GM08714 (cell line): Measurements from ENCODE around the gene MAP3K12.

Source experiments
- H3K4me3 ChIP-seq: fragments of 200-500 bp; sonication (Bioruptor generic); 2 replicates; pipeline ENCODE4 v1.5.1; 2014; ENCODE audit warnings: mild to moderate bottlenecking, low read length, inconsistent platforms
- ZNF274 ChIP-seq: IDR thresholded peaks from 2 replicates; pipeline ENCODE4 v1.6.1; 2012; ENCODE audit warnings: mild to moderate bottlenecking, low read depth, low read length

MAP3K12 gene

GRCh38 chr12:53476769-53477209 is 22.5 kb downstream of the MAP3K12 start:
- no peak for TF ChIP-seq ZNF274
- H3K4me3 ChIP-seq = no peak overlapping the region

DNA sequence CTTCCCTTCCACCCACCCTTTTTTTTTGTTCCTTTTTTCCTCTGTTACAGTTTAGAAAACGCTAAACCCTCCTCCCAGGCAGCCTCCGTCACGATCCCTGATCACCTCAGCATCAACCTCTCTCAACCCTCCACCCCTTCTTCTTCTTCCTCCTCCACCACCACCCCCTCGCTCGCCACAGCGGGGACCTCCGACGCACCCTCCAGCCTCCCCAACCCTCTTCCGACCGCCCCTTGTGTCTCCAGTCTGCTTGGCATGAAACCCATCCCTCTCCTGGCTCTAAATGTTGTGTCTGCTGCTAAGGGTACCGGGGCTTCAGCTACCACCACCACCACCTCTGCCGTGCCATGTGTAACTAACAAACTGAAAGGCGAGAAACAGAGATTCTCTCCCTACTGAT is 24.4 kb downstream of the MAP3K12 start:
- H3K4me3 ChIP-seq = no peak overlapping the region
- TF ChIP-seq ZNF274 = no peak

DNA sequence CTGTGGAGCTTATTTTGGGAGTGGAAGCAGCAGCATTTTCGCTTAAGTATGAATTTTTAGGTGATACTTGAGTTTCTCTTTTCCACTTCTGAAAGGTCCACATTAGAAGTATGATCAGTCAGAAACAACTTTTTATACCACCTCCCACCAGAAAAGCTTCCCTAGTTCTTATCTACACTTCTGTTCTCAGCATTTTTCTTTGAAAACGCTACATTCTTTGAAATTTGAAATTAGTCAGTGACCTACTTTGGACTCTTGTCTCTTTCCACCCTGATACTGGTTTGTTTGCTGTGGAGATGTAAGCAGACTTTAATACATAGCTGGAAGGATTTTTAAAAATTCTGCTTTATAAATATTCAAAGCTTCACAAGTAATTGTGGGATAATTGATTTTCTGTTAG is 25.2 kb downstream of the MAP3K12 start:
- H3K4me3 ChIP-seq = no peak overlapping the region
- no peak for TF ChIP-seq ZNF274

- H3K4me3 ChIP-seq = no peak overlapping the region
- TF ChIP-seq ZNF274 = no peak
These were observed 27.1 kb downstream of the MAP3K12 start for GRCh38 chr12:53472056-53472582.

DNA sequence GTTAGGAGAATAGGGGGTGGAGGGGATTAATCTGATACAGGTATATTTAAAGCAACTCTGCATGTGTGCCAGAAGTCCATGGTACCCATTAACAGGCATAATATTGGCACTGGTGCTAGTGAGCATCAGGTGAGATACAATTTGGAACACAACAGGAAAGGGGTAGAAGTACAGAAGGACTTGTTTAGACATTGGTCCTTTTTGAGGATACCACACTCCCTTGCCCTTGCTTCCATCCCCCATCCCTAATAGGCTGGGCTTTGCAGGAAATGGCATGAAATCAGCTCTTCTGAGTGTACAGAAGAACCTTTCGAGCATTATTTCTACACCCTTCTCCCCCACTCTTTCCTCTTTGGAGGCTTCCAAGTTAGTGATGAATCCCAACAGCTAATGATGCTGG is 31.0 kb downstream of the MAP3K12 start:
- no peak for TF ChIP-seq ZNF274
- H3K4me3 ChIP-seq = no peak overlapping the region

DNA sequence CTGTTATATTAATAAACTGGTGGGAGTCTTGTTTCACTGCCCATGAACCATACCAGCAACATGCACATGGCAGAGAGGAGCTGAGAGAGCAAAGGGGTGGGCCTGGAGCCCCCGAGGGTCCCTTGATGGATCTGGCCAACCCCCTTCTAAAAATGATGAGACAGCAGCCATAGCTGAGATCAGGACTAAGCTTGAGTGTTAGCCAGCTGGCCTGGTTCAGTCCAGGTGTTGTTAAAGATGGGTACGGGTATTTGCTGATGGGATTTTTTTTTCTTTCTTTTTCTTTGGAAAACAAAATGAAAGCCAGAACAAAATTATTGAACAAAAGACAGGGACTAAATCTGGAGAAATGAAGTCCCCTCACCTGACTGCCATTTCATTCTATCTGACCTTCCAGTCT is 31.4 kb downstream of the MAP3K12 start:
- no peak overlapping the region for H3K4me3 ChIP-seq
- no peak for TF ChIP-seq ZNF274

DNA sequence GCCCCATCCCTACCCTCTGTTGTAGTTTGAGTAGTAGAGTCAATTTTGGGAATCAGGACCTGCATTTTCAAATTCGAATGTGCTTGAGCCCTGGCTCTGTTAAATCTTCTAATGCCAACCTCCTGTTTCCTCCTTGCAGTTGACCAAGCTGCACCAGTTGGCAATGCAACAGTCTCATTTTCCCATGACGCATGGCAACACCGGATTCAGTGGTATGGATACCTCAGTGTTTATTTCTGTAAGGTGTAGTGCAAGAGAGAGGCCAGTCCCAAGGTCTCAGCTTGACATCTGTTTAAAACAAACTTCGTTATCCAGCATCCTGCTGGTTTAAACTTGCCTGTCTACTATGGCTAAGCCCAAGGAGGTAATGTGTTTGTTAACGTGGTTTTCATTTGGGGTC is 32.2 kb downstream of the MAP3K12 start:
- no peak overlapping the region for H3K4me3 ChIP-seq
- no peak for TF ChIP-seq ZNF274

DNA sequence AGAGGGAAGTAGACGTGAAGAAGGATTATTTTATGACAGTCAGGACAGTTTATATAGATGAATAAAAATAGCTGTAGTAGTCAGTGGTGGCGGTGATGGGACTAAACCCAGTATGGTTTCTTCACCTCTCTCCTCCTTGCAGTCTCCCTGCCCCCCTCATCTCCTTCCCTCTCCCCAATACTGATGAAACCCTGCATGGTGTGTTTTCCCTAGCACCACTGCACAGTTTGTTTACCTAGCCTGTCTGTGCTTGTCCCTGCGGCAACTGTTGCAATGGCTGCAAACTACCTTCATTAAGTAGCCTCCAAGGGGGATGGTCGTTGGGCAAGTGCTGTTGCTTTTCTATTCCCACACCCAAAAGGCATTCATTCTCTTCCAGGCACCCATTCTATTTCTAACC is 32.6 kb downstream of the MAP3K12 start:
- no peak overlapping the region for H3K4me3 ChIP-seq

DNA sequence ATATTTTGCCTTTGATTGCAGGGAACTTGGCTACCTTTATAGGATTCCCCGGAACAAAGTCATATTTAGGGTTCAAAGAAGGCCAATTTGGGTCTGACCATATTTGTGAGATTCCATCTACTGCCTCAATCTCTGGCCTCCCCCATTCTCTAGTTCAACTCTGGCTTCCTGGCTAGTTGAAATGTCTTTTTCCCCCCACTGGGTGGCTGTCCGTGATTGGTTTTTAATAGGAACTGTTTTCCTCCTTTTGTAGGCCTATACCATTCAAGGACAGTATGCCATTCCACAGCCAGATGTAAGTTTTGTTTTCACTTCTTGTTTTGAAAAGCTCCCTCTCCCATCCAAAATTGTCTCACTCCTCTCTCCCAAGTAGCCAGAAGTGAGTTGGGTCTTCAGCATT is 33.6 kb downstream of the MAP3K12 start:
- H3K4me3 ChIP-seq = no peak overlapping the region
- no peak for TF ChIP-seq ZNF274

More for the DNA sequence above, 32.6 kb downstream of the MAP3K12 start:
- no peak for TF ChIP-seq ZNF274

DNA sequence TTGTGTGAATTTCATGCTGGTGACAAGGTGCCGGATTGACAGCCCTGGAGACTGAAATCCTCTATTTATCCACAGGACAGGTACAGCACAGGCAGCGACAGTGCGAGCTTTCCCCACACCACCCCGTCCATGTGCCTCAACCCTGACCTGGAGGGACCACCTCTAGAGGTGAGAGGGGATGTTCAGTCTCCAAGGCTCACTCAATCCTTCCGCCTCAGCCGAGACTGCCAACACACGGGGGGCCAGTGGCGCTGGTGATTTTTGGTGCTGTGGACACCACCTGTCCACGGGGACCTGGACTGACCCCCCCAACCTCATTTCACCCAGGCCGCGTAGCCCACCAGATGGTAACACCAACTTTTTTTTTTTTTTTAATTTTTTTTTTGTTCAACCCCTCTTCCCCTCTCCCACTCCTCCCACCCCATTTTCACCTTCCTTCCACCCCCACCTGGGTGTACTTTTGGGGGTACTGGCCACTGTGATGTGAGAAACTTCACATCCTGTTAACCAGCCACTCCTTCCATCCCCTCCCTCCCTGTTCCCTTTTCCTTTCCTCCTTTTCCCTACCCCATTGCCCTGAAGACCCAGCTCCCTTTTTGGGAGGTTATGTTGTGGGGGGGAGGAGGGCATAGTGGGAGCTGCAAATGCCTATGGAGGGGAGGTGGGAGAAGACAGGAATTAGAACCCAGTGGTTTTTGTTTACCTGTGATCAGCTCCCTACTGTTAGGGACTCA is 34.4 kb downstream of the MAP3K12 start:
- no peak overlapping the region for H3K4me3 ChIP-seq
- TF ChIP-seq ZNF274 = no peak

DNA sequence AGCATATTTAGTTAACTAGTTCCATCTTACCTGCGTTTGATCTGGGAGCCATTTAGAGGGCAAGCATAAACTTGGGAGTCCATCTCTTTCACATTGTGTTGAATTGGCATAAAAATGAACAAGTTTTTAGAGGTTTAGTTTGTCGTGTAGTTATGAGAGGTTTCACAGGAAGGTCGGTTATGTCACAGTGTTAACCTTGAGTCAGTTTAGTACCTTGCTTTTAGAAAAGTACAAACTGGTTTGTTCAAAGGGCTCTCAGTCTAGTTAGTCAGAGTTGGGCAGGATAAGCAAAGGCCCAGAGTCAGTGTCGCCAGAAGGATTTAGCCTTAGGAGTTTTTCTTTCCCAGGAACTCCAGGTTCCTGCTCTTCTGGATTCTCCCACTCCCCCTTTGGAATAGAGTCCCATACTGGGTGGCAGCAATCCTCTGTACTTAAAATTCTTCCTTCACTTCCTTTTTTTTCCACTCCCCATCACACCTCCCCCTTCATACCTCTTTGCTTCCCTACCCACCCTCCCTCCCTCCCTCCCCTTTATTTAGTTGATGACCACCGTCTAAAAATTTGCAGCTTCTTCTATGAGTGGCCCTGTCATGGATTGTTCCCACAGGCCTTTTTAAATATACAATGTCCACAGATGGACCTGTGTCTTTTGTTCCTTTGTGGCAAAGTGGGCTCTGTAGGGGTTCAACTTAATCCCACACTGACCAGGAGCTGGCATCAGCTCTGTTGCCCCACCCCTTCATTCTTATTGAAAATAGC is 35.3 kb downstream of the MAP3K12 start:
- TF ChIP-seq ZNF274 = no peak
- no peak overlapping the region for H3K4me3 ChIP-seq

GRCh38 chr12:53462935-53463334 is 36.3 kb downstream of the MAP3K12 start:
- H3K4me3 ChIP-seq = no peak overlapping the region
- TF ChIP-seq ZNF274 = no peak

DNA sequence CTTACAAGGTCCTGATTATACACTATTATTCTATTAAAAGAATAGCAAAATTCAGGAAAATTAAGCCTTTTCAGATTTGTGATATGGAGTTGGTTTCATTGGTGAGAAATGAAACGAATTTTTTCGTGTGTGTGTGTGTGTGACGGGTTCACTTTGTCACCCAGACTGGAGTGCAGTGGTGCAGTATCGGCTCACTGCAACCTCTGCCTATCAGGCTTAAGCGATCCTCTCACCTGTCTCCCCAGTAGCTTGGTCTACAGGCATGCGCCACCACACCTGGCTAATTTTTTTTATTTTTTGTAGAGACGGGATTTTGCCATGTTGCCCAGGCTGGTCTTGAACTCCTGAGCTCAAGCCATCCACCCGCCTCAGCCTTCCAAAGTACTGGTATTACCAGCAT is 37.7 kb downstream of the MAP3K12 start:
- TF ChIP-seq ZNF274 = no peak
- no peak overlapping the region for H3K4me3 ChIP-seq

DNA sequence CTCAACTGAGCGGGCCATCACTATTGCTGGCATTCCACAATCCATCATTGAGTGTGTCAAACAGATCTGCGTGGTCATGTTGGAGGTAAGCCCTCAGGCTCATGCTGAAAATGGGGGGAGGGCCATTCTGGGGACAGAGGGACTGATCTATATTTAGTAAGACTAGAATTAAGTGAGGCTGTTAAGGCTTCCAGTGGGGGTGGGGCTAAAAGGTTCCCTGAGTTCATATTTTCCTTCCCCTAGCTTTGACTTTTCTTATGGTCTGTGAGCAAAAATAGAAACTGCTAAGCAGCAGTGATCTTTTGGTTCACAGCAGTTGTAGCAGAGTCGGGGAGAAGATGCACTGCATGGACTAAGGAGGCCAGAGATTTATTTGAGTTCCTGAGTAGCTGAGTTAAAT is 38.2 kb downstream of the MAP3K12 start:
- TF ChIP-seq ZNF274 = no peak
- no peak overlapping the region for H3K4me3 ChIP-seq

- TF ChIP-seq ZNF274 = no peak
- H3K4me3 ChIP-seq = no peak overlapping the region
These were observed 40.2 kb downstream of the MAP3K12 start for GRCh38 chr12:53459097-53459496.
